Epithelial cell of prostate (primary cell): ENCODE measurements around the gene DLG2.

Experiments
- DNase-seq: peaks from one replicate; pipeline ENCODE4 v3.0.0-alpha.2; 2011; ENCODE audit warnings: low read depth, low spot score
- H3K27ac ChIP-seq: fragments of 450-650 bp; 2 replicates; pipeline ENCODE4 v1.5.1; 2017; ENCODE audit warnings: mild to moderate bottlenecking

DLG2 gene

DNA sequence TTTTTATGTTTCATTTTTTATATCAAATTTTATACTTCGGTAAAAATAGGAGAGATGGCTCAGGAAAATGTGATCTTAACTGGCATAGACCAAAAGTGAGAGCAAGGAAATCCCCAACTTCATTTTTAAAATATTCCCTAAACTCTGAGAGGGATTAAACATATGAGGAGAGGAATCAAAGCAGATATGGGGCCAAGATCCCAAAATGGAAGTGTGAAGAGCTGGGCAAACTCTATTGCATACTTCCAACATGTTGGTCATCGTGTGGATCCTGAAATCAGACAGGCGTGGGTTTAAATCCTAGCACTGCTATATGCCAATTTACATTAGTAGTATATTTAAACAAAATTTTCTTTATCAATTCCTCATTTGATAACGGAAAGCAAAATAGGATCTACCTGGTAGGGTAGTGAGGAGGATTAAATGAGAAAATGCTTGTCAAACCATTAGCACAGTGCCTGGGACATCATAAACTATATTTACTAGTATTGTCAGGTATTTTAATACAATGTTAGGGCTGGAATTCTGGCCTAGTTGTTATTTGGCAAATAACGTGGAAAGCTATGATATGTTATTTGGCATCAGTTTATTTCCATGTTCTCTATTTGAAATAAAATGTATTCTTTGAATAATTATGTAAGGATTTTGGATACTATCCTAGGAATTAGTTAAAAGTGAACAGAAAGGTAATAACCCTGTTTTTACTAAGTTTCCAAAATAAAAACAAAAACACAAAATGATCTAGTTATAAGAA lies 1948.1 kb downstream of the DLG2 start:
- no peak for DNase-seq
- H3K27ac ChIP-seq: no peak overlapping the region

DNA sequence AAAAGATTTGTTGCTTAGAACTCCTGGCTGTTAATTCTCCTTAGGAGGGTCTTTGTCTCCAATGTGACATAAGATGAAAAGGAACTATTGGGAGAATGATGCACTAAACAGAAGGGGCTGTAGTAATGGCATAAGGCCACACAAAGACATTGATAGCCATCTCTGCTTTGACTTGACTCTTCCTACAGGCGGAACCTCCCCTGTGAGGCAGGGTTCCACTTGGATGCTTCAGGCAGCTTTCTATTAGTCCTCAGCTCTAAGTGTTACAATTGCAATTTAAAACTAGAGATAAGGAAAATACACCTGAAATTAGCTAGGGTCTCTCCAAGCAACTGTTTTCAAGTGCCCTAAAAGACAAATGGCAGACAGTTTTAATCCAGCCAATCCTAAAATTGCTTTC lies 1949.4 kb downstream of the DLG2 start:
- no peak overlapping the region for H3K27ac ChIP-seq
- no peak for DNase-seq

DNA sequence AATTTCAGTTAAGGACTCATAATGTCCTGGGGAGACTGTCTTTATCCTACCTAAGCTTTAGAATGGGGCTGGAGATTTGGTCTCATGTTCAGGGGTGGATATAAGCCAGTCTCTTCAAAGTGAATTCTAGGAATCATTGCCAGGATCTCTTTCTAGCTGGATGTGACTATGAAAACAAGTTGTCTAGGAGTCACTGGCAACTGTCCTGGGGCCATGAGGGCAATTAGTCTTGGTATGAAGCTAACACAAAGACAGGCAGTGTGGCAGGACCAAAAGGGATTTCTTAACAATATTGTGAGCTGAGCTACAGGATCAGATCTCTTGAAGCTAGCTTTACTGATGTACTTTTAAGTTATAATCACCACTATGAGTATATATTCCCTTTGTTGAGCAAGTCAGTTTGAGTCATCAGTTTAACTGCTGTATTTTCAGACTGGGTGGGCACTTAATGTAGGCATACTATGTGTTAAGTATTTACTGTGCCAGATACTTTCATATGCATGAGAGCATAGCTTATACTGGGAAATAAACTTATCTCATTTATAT lies 1951.0 kb downstream of the DLG2 start:
- no peak for DNase-seq
- H3K27ac ChIP-seq: no peak overlapping the region

GRCh38 chr11:83674102-83674896 lies 1952.8 kb downstream of the DLG2 start:
- DNase-seq: no peak
- no peak overlapping the region for H3K27ac ChIP-seq

- no peak for DNase-seq
Measured at GRCh38 chr11:83671289-83671688, 1955.9 kb downstream of the DLG2 start.

GRCh38 chr11:83666149-83666548 lies 1961.0 kb downstream of the DLG2 start:
- no peak for DNase-seq
- no peak overlapping the region for H3K27ac ChIP-seq

More at GRCh38 chr11:83671289-83671688, 1955.9 kb downstream of the DLG2 start:
- H3K27ac ChIP-seq: no peak overlapping the region

DNA sequence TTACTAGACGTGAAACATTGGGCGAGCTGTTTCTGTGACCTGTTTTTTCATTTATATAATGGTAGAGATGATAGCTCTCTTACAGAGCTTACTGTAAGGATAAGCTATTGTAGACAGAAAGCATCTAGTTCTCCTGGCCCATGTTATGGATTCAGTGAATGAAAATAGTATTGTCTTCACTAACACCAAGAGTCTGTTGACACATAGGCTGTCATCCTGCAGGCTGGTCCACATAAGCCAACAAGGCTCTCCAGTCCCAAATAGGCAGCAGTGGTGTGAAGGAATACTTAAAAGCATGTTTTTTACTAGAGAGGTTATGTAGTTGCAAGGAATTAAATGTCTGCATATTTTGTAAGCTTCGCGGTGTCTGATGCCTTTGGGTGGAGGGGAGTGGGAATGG lies 1963.2 kb downstream of the DLG2 start:
- H3K27ac ChIP-seq: no peak overlapping the region
- no peak for DNase-seq

- H3K27ac ChIP-seq: no peak overlapping the region
- DNase-seq: no peak
Measured at GRCh38 chr11:83663446-83663845, 1963.7 kb downstream of the DLG2 start.

GRCh38 chr11:83662494-83662893 lies 1964.7 kb downstream of the DLG2 start:
- H3K27ac ChIP-seq: no peak overlapping the region
- no peak for DNase-seq

DNA sequence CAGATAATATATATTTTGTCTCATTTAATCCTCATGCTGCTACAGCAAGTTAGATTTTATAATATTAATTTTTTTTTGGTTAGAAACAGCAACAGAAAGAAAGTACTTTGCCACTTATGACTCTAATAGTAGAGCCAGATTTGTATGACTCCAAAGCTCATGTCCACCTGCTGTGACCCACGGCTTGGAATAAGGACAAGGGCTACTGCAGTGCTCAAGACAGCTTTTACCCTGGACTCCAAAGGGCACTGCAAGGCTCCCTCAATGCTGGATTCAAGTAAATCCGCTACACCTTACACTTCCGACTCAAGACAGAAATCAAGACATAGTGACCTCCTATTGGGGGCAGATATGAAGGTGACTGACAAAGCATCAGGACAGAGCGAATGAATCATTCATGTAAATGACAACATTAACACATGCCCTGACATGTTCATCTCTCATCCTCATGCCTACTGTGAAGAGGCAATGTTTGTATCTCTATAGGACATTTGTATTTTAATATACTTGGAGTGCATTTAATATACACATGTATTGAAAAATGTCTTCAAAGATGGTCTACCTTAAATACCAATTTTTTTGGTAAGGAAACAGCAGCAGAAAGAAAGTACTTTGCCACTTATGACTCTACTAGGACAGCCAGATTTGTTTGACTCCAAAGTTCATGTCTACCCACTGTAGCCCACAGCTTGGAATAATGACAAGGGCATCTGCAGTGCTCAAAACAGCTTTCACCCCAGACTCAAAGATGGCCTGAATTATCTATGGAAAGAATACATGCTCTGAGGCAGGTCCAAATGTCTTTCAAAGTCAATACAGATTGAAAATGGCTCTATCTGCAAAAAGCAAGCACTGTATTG lies 1965.4 kb downstream of the DLG2 start:
- DNase-seq: no peak
- no peak overlapping the region for H3K27ac ChIP-seq

GRCh38 chr11:83659466-83659865 lies 1967.7 kb downstream of the DLG2 start:
- H3K27ac ChIP-seq: no peak overlapping the region
- DNase-seq: no peak

GRCh38 chr11:83656796-83657330 lies 1970.3 kb downstream of the DLG2 start:
- no peak overlapping the region for H3K27ac ChIP-seq
- DNase-seq: no peak

DNA sequence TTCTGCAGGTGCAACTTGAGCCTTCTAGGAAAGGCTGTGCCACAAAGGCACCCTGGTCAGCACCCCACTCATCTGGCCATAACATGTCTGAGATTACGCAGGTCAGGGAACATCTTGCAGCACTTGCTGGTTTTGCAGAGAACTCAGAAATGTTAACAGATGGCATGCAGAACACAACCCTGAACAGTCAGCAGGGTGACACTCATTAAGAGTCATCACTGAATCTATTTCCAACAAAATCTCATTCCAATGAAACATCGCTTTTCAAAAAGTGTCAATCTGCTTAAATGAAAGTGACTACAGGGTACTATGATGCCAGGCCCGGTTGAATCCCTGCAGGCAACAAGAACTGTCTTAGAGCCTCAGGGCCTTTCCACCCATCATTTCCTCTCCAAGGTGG lies 1971.2 kb downstream of the DLG2 start:
- no peak overlapping the region for H3K27ac ChIP-seq
- DNase-seq: no peak

- DNase-seq: no peak
- no peak overlapping the region for H3K27ac ChIP-seq
Measured at GRCh38 chr11:83649528-83649855, 1977.7 kb downstream of the DLG2 start.

DNA sequence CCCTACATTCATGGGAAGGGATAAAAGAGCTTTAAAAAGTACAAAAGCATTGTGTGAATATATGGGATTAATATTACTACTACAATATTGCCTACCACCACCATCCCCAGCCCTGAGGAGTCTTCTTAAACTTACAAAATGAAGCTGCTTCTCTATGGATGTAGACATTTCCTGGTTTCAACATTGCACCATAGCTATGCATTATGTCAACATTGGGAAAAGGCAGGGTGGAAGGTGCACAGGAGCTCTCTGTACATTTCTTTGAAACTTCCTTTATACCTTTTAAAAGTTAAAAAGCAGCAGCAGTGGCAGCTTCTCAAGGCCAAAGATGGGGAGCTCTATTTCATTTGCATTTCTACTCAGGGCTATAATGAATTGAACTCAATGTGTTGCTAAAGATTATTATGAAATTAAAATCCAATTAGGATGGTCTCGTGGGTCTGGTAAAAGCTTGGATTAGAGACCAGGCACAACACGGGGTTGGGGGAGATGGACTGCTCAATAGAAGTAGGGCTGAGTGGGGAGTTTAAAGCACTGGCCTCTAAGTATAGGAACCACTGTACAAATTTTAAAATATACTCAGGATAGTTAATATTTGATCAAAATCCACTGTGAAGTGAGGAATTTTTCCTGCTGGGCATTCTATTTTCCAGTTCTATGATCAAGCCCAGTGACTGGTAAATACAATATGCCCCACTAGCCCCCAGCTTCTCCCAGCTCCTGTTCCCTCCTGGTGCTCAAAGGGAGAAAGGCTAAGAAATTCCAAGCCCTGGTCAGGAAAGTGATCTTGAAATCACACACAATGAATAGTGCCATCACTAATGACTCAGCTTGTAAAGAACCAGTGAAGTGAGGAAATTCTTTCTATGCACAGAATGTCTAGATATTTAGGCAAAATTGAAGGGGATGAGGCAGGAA lies 1978.3 kb downstream of the DLG2 start:
- no peak for DNase-seq
- no peak overlapping the region for H3K27ac ChIP-seq

DNA sequence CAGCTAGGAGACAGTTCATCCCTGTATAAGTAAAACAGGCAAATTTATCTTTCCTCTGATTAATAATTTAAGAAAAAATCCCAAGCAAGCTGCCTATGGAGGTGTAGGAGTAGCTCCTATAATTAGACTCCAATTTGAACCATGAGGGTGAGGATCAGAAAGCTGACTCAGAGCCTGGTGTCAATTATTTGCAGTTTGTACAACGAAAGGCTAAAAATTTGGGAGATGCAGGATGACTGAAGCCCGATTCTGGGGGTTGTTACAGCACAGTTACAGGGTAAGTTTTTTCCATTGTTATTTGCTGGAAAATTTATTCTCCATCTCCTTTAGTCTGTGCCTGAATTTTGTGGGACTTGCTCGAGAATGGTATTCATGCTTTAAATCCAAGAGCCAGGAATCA lies 1981.6 kb downstream of the DLG2 start:
- DNase-seq: no peak
- no peak overlapping the region for H3K27ac ChIP-seq

DNA sequence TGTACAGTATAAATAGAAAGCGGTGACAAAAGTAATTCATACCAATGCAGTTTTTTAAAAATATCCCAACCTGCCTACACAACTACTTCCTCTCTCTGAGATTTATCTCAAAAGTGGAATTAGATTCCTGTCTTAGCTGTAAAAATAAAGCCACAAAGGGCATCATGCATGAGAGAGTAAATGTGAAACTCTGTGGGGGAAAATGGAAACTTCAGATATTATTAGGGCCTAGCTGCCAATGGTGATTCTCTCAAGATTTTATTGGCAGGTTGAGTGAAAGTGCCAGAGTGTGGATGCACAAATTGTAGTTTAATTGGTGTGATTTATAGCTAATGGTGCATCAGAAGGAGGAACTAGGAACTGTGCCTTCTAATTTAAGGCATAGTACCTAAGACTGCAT lies 1984.0 kb downstream of the DLG2 start:
- DNase-seq: no peak
- H3K27ac ChIP-seq: no peak overlapping the region

DNA sequence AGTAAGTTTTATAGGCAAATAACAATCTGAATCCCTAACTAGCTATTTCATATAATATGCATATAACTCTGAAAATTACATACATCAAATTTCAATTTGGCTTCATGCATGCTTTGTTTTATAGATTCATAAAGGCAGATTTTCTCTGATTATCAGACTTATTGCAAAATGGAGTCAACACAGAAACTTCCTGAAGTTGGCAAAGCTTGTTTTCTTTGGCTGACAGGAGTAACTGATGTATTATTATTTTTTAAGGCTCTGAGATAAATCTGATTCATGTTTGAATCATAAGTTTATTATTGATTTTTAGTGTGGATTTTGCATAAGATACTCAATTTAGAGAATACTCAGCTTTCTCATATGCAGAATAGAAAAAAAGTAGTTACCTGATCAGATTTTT lies 1984.6 kb downstream of the DLG2 start:
- no peak for DNase-seq
- no peak overlapping the region for H3K27ac ChIP-seq

- no peak for DNase-seq
- no peak overlapping the region for H3K27ac ChIP-seq
Measured at GRCh38 chr11:83641511-83641910, 1985.6 kb downstream of the DLG2 start.
